ENCODE data around the gene CYP3A7. TPM values are rescaled to one million over a fixed set of nuclear protein-coding genes. Genes with fewer than 3 reads are reported as not detected.

The CYP3A7 gene
- polyA plus RNA-seq, 3 donors: not detected

DNA sequence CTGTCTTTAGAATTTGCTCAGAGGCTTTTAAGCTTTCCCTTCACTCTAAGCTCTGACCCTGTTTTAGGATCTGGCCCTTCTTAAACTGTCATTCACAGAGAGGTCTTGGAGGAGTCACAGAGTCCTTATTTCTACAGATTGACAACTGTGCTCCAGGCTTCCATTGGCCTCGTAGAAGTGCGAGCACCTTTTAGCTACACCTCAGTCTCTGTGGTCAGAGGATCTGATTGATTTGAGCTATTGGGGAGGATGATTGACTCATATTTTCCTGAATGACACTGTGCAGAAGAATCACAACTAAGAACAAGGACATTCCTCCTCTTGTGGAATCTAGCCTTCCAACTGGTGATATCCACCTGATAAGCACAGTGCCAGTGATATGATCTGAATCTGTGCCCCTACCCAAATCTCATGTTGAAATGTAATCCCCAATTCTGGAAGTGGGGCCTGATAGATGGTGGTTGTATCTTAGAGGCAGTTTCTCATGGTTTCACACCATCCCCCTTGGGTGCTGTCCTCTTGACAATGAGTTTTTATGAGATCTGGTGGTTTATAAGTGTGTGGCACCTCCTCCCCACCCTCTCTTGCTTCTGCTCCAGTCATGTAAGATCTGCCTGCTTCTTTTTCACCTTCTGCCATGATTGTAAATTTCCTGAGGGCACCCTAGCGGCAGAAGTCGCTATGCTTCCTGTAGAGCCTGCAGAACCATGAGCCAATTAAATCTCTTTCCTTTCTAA lies 3.2 kb downstream of the CYP3A7 start:
- no CpG with 5 or more reads among the region's 4 CpGs for WGBS (ENCODE audit: insufficient coverage)
- Histone ChIP-seq H3K79me2 (ENCODE audit: insufficient read depth, low read length) (no peaks in the 10 kb centered on the region), H3K36me3 (replicated peaks in 1 of 2; ENCODE audit: control insufficient read depth in 1 of 2, insufficient read depth in 2 of 2, low read length in 2 of 2) (no peaks in the 10 kb centered on the region), H3K9me3 (replicated peaks in 1 of 2; ENCODE audit: control insufficient read depth in 1 of 2, insufficient read depth in 1 of 2, low read length in 2 of 2) (no peaks in the 10 kb centered on the region), H3K27me3 (ENCODE audit: control insufficient read depth in 2 of 2, insufficient read depth in 2 of 2, low read length in 2 of 2) (no peaks in the 10 kb centered on the region), H4K20me1 (ENCODE audit: insufficient read depth, low read length) (no peaks in the 10 kb centered on the region), H3K27ac (ENCODE audit: low read depth in 1 of 2, low read length in 2 of 2) (no peak overlapping the region), H3K4me3 (replicated peaks in 1 of 3; ENCODE audit: low read depth in 2 of 3, low read length in 3 of 3) (no peak overlapping the region), H3K9ac (ENCODE audit: insufficient read depth, low read length, poor library complexity, severe bottlenecking) (no peak overlapping the region), H2AFZ (ENCODE audit: insufficient read depth, low read depth, low read length, poor library complexity, severe bottlenecking) (no peak overlapping the region), H3K4me2 (replicated peaks; ENCODE audit: extremely low read depth, low read length, poor library complexity, severe bottlenecking) (no peak overlapping the region), H3K4me1 (ENCODE audit: control insufficient read depth in 1 of 2, insufficient read depth in 2 of 2, low read length in 2 of 2) (no peaks in the 10 kb centered on the region)
- TF ChIP-seq, protein P1, sequence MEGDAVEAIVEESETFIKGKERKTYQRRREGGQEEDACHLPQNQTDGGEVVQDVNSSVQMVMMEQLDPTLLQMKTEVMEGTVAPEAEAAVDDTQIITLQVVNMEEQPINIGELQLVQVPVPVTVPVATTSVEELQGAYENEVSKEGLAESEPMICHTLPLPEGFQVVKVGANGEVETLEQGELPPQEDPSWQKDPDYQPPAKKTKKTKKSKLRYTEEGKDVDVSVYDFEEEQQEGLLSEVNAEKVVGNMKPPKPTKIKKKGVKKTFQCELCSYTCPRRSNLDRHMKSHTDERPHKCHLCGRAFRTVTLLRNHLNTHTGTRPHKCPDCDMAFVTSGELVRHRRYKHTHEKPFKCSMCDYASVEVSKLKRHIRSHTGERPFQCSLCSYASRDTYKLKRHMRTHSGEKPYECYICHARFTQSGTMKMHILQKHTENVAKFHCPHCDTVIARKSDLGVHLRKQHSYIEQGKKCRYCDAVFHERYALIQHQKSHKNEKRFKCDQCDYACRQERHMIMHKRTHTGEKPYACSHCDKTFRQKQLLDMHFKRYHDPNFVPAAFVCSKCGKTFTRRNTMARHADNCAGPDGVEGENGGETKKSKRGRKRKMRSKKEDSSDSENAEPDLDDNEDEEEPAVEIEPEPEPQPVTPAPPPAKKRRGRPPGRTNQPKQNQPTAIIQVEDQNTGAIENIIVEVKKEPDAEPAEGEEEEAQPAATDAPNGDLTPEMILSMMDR (IDR thresholded peaks at IDR 0.05): no peak
- Mint-ChIP-seq H3K27ac (no peak overlapping the region), H3K27me3 (ENCODE audit: low read depth in 3 of 3) (peaks cover 0 to 3% (median 0%) of the 10 kb centered on the region in 3 donors), H3K4me1 (peaks cover 2% of the 10 kb centered on the region), H3K9me3 (peaks cover 0 to 3% (median 0%) of the 10 kb centered on the region in 7 donors), H3K4me3 (no peak overlapping the region), H3K36me3 (no peaks in the 10 kb centered on the region)
- intact Hi-C loops (cut with micrococcal nuclease): no loop called here
- no peak for DNase-seq

DNA sequence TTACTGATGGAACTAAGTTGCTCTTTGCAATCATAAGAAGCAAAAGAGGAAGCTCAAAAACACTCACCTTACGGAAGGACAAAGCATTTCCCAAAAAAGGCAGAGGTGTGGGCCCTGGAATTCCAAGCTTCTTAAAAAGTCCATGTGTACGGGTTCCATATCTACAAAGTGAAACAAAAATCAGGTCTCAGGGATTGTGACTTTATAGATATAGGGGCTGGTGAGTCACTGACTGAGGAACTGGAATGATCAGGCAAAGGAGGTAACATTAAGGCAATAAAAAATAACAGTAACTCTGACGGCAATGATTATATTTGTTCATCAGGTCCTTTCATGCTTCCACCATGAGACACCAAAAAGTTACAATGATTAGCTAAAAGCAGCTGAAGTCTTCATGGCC lies 4.0 kb downstream of the CYP3A7 start:
- Histone ChIP-seq H3K4me2 (replicated peaks; ENCODE audit: extremely low read depth, low read length, poor library complexity, severe bottlenecking) (no peak overlapping the region), H3K36me3 (replicated peaks in 1 of 2; ENCODE audit: control insufficient read depth in 1 of 2, insufficient read depth in 2 of 2, low read length in 2 of 2) (no peaks in the 10 kb centered on the region), H3K27me3 (ENCODE audit: control insufficient read depth in 2 of 2, insufficient read depth in 2 of 2, low read length in 2 of 2) (no peaks in the 10 kb centered on the region), H3K9ac (ENCODE audit: insufficient read depth, low read length, poor library complexity, severe bottlenecking) (no peak overlapping the region), H3K4me3 (replicated peaks in 1 of 3; ENCODE audit: low read depth in 2 of 3, low read length in 3 of 3) (no peak overlapping the region), H3K9me3 (replicated peaks in 1 of 2; ENCODE audit: control insufficient read depth in 1 of 2, insufficient read depth in 1 of 2, low read length in 2 of 2) (no peaks in the 10 kb centered on the region), H3K27ac (ENCODE audit: low read depth in 1 of 2, low read length in 2 of 2) (no peak overlapping the region), H4K20me1 (ENCODE audit: insufficient read depth, low read length) (no peaks in the 10 kb centered on the region), H3K79me2 (ENCODE audit: insufficient read depth, low read length) (no peaks in the 10 kb centered on the region), H3K4me1 (ENCODE audit: control insufficient read depth in 1 of 2, insufficient read depth in 2 of 2, low read length in 2 of 2) (no peaks in the 10 kb centered on the region), H2AFZ (ENCODE audit: insufficient read depth, low read depth, low read length, poor library complexity, severe bottlenecking) (no peak overlapping the region)
- no peaks in the 10 kb centered on the region for H3K36me3 Mint-ChIP-seq
- H3K9me3 Mint-ChIP-seq: peaks cover 0 to 3% (median 0%) of the 10 kb centered on the region in 7 donors
- TF ChIP-seq, protein P1 (IDR thresholded peaks at IDR 0.05): no peak
- H3K4me3 Mint-ChIP-seq: no peak overlapping the region
- peaks cover 2% of the 10 kb centered on the region for H3K4me1 Mint-ChIP-seq
- intact Hi-C loops (cut with micrococcal nuclease): no loop called here
- no peak for DNase-seq
- no CpG with 5 or more reads among the region's 3 CpGs for WGBS (ENCODE audit: insufficient coverage)
- peaks cover 0 to 3% (median 0%) of the 10 kb centered on the region in 3 donors for H3K27me3 Mint-ChIP-seq (ENCODE audit: low read depth in 3 of 3)
- no peak overlapping the region for H3K27ac Mint-ChIP-seq

Measured in CD14-positive monocyte (primary cell).